Measurements from ENCODE around the gene SPATA31C2.

Gene SPATA31C2

DNA sequence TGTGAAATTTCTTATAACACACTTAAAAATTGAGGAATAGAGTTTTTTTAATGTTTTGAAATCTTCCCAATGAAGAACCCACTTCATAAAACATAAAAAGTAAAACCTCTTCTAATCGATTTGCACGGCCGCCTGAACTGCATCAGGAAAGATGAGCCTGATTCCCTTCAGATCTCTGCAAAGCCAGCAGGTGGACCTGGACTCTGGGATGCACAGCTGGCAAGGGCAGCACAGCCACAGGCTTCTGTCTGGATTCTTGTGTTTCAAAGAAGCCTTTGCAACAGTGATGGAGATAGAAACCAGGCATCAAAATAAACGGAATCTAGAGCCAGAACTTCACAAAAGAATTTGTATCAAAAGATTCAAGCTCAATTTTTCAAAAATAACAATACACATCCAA is 36.0 kb upstream of the SPATA31C2 start:
- Histone ChIP-seq H3K27ac (replicated peaks) (no peak overlapping the region), H3K4me3 (replicated peaks; ENCODE audit: insufficient read depth, low read length) (no peak overlapping the region), H3K27me3 (ENCODE audit: insufficient read depth, poor library complexity, severe bottlenecking) (no peaks in the 10 kb centered on the region)
- DNase-seq (ENCODE audit: low read depth in 1 of 2, low spot score in 1 of 2), result no peak
- TF ChIP-seq, protein P1, sequence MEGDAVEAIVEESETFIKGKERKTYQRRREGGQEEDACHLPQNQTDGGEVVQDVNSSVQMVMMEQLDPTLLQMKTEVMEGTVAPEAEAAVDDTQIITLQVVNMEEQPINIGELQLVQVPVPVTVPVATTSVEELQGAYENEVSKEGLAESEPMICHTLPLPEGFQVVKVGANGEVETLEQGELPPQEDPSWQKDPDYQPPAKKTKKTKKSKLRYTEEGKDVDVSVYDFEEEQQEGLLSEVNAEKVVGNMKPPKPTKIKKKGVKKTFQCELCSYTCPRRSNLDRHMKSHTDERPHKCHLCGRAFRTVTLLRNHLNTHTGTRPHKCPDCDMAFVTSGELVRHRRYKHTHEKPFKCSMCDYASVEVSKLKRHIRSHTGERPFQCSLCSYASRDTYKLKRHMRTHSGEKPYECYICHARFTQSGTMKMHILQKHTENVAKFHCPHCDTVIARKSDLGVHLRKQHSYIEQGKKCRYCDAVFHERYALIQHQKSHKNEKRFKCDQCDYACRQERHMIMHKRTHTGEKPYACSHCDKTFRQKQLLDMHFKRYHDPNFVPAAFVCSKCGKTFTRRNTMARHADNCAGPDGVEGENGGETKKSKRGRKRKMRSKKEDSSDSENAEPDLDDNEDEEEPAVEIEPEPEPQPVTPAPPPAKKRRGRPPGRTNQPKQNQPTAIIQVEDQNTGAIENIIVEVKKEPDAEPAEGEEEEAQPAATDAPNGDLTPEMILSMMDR (IDR thresholded peaks at IDR 0.05; ENCODE audit: insufficient read depth, low read length), result no peak
- TF ChIP-seq, protein P2, sequence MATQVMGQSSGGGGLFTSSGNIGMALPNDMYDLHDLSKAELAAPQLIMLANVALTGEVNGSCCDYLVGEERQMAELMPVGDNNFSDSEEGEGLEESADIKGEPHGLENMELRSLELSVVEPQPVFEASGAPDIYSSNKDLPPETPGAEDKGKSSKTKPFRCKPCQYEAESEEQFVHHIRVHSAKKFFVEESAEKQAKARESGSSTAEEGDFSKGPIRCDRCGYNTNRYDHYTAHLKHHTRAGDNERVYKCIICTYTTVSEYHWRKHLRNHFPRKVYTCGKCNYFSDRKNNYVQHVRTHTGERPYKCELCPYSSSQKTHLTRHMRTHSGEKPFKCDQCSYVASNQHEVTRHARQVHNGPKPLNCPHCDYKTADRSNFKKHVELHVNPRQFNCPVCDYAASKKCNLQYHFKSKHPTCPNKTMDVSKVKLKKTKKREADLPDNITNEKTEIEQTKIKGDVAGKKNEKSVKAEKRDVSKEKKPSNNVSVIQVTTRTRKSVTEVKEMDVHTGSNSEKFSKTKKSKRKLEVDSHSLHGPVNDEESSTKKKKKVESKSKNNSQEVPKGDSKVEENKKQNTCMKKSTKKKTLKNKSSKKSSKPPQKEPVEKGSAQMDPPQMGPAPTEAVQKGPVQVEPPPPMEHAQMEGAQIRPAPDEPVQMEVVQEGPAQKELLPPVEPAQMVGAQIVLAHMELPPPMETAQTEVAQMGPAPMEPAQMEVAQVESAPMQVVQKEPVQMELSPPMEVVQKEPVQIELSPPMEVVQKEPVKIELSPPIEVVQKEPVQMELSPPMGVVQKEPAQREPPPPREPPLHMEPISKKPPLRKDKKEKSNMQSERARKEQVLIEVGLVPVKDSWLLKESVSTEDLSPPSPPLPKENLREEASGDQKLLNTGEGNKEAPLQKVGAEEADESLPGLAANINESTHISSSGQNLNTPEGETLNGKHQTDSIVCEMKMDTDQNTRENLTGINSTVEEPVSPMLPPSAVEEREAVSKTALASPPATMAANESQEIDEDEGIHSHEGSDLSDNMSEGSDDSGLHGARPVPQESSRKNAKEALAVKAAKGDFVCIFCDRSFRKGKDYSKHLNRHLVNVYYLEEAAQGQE (IDR thresholded peaks at IDR 0.05; ENCODE audit: insufficient replicate concordance, low read depth), result no peak
- TF ChIP-seq POLR2AphosphoS5 (IDR thresholded peaks at IDR 0.05; ENCODE audit: low read depth), result no peak
- no peak for TF ChIP-seq SPI1 (IDR thresholded peaks at IDR 0.05; ENCODE audit: borderline replicate concordance, low read depth)
- no peak for TF ChIP-seq GABPA (IDR thresholded peaks at IDR 0.05; ENCODE audit: low read depth)

DNA sequence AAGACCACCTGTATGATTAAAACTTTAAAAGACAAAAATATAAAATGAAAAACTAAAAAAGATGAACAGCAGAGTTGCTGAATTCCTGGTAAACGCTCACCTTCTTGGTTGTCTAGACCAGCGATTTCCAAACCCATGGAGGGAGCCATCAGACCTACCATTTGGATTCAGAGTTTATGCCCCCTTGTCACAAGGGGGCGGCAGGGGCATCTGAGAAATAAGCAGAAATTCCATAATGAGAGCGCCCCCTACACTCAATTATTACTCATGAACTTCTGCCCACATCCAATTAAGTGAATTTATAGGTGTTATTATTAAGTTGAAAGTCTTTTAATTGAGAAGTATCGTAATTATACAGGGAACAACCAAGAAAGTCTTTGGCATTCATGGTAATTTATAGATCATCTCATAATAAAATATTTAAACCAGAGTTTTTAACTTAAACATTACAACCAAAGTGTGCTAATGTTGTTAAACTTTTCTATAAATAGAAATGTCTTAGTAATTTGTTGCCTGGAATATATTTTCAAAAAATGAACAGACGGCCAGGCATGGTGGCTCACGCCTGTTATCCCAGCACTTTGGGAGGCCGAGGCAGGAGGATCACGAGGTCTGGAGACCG is 35.2 kb upstream of the SPATA31C2 start:
- TF ChIP-seq, protein P1 (IDR thresholded peaks at IDR 0.05; ENCODE audit: insufficient read depth, low read length), result peak; percentile 48
- TF ChIP-seq SPI1 (IDR thresholded peaks at IDR 0.05; ENCODE audit: borderline replicate concordance, low read depth), result no peak
- TF ChIP-seq GABPA (IDR thresholded peaks at IDR 0.05; ENCODE audit: low read depth), result no peak
- TF ChIP-seq, protein P2 (IDR thresholded peaks at IDR 0.05; ENCODE audit: insufficient replicate concordance, low read depth), result no peak
- TF ChIP-seq POLR2AphosphoS5 (IDR thresholded peaks at IDR 0.05; ENCODE audit: low read depth), result no peak
- DNase-seq (ENCODE audit: low read depth in 1 of 2, low spot score in 1 of 2), result peak; percentile 49 to 67
- H3K4me3 ChIP-seq (replicated peaks; ENCODE audit: insufficient read depth, low read length), result no peak overlapping the region
- H3K27ac ChIP-seq (replicated peaks), result no peak overlapping the region
- H3K27me3 ChIP-seq (ENCODE audit: insufficient read depth, poor library complexity, severe bottlenecking), result no peaks in the 10 kb centered on the region

DNA sequence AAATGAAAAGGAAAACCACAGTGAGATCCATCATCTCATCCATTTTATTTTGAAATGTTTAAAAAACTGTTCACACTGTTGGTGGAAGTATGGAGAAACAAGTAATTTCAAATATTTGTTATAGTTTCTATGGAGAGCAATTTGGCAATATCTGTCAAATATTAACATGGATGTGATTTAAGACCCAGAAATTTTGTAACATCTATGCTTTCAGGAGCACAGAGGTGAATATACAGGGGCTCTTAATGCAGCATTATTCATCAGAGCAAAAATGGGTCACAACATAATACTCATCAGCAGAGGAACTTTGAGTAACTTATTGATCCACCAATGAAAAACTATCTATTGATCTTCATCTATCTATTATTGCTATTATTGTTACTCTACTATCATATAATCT is 31.4 kb upstream of the SPATA31C2 start:
- H3K4me3 ChIP-seq (replicated peaks; ENCODE audit: insufficient read depth, low read length), result no peak overlapping the region
- no peak for TF ChIP-seq SPI1 (IDR thresholded peaks at IDR 0.05; ENCODE audit: borderline replicate concordance, low read depth)
- TF ChIP-seq POLR2AphosphoS5 (IDR thresholded peaks at IDR 0.05; ENCODE audit: low read depth), result no peak
- TF ChIP-seq, protein P1 (IDR thresholded peaks at IDR 0.05; ENCODE audit: insufficient read depth, low read length), result no peak
- TF ChIP-seq GABPA (IDR thresholded peaks at IDR 0.05; ENCODE audit: low read depth), result no peak
- TF ChIP-seq, protein P2 (IDR thresholded peaks at IDR 0.05; ENCODE audit: insufficient replicate concordance, low read depth), result no peak
- no peak for DNase-seq (ENCODE audit: low read depth in 1 of 2, low spot score in 1 of 2)
- no peak overlapping the region for H3K27ac ChIP-seq (replicated peaks)
- no peaks in the 10 kb centered on the region for H3K27me3 ChIP-seq (ENCODE audit: insufficient read depth, poor library complexity, severe bottlenecking)
